ENCODE measurements around the gene ZFHX3.

DNA sequence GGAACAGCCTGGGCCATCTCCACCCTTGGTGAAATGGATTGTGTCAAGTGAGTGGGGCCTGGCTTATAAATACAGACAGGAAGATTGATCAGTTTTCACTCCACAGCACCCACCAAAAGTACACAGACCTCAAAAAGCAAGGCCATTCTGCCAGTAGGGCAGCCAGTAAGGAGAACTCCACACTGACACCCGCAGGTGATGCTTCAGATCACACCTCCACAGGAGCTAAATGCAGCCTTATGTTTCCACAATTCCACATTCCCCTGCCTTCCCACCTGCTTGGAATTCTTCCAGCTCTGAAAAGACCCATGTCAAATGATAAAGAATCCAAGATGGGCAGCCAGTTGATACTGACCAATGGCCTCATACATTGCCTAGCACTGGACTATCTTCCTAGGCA lies 191.1 kb downstream of the ZFHX3 start:
- TF ChIP-seq, protein P1, sequence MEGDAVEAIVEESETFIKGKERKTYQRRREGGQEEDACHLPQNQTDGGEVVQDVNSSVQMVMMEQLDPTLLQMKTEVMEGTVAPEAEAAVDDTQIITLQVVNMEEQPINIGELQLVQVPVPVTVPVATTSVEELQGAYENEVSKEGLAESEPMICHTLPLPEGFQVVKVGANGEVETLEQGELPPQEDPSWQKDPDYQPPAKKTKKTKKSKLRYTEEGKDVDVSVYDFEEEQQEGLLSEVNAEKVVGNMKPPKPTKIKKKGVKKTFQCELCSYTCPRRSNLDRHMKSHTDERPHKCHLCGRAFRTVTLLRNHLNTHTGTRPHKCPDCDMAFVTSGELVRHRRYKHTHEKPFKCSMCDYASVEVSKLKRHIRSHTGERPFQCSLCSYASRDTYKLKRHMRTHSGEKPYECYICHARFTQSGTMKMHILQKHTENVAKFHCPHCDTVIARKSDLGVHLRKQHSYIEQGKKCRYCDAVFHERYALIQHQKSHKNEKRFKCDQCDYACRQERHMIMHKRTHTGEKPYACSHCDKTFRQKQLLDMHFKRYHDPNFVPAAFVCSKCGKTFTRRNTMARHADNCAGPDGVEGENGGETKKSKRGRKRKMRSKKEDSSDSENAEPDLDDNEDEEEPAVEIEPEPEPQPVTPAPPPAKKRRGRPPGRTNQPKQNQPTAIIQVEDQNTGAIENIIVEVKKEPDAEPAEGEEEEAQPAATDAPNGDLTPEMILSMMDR (IDR thresholded peaks at IDR 0.05 in 2 of 3, conservative IDR thresholded peaks at IDR 0.05 in 1 of 3; ENCODE audit: control insufficient read depth in 2 of 3, extremely low read depth in 1 of 3, insufficient read depth in 1 of 3, low read depth in 3 of 3, low read length in 3 of 3) = peak; percentile 37 to 42 (median 37); a peak in 4 of 6 replicates
- TF ChIP-seq MEF2A (IDR thresholded peaks at IDR 0.05; ENCODE audit: insufficient read depth, low read depth, low read length) = no peak
